Hepatic stellate cell (primary cell): Measurements from ENCODE around the gene PPIG.
"Not testable (repeated sequence)": the region's sequence is repeated elsewhere in the genome, so short reads cannot be mapped to it uniquely, and the experiment has no call there.

Experiments used
- DNase-seq: peaks from one replicate; pipeline ENCODE4 v3.0.0; 2011; ENCODE audit warnings: low spot score

Gene PPIG

GRCh38 chr2:169664978-169665930 lies 81.1 kb downstream of the PPIG start:
- DNase-seq = no peak

GRCh38 chr2:169667583-169667982 lies 83.4 kb downstream of the PPIG start:
- no peak for DNase-seq

GRCh38 chr2:169670215-169670651 lies 86.1 kb downstream of the PPIG start:
- DNase-seq = no peak

- no peak for DNase-seq
Measured at GRCh38 chr2:169670937-169671336, 86.8 kb downstream of the PPIG start.

- DNase-seq = no peak
Measured at GRCh38 chr2:169672406-169672805, 88.3 kb downstream of the PPIG start.

GRCh38 chr2:169673106-169673505 lies 89.0 kb downstream of the PPIG start:
- DNase-seq = no peak

GRCh38 chr2:169673921-169674320 lies 89.8 kb downstream of the PPIG start:
- no peak for DNase-seq

- no peak for DNase-seq
Measured at GRCh38 chr2:169676357-169676756, 92.2 kb downstream of the PPIG start.

- no peak for DNase-seq
Measured at GRCh38 chr2:169676850-169677249, 92.7 kb downstream of the PPIG start.

GRCh38 chr2:169683054-169683424 lies 98.9 kb downstream of the PPIG start:
- DNase-seq = no peak

- DNase-seq = no peak
Measured at GRCh38 chr2:169683425-169684134, 99.4 kb downstream of the PPIG start.

GRCh38 chr2:169684135-169684565 lies 100.0 kb downstream of the PPIG start:
- no peak for DNase-seq

- DNase-seq = not testable (repeated sequence)
Measured at GRCh38 chr2:169684712-169685111, 100.6 kb downstream of the PPIG start.

- DNase-seq = not testable (repeated sequence)
Measured at GRCh38 chr2:169686825-169687224, 102.7 kb downstream of the PPIG start.

GRCh38 chr2:169687943-169688342 lies 103.8 kb downstream of the PPIG start:
- not testable (repeated sequence) for DNase-seq

- no peak for DNase-seq
Measured at GRCh38 chr2:169690958-169691357, 106.8 kb downstream of the PPIG start.
